Neural progenitor cell (in vitro differentiated cells): Measurements from ENCODE around the gene SAMMSON. TPM values are rescaled to one million over a fixed set of nuclear protein-coding genes. Genes with fewer than 3 reads are reported as not detected.

Experiments used
- DNase-seq: peaks from one replicate; pipeline ENCODE4 v3.0.0-alpha.2; 2016; ENCODE audit warnings: low spot score
- H2AFZ ChIP-seq: fragments of 200-600 bp; sonication (generic); replicated peaks from 2 replicates; pipeline ENCODE4 v1.6.1; 2016; ENCODE audit warnings: antibody characterized with exemption
- H3F3A ChIP-seq: fragments of 200-600 bp; sonication (generic); 2 replicates; pipeline ENCODE4 v1.6.1; 2016; ENCODE audit warnings: antibody characterized with exemption, low read depth
- H3K27ac ChIP-seq: fragments of 200-600 bp; sonication (generic); 2 replicates; pipeline ENCODE4 v1.5.1; 2016; ENCODE audit warnings: mild to moderate bottlenecking
- H3K27me3 ChIP-seq: fragments of 200-600 bp; sonication (generic); 2 replicates; pipeline ENCODE4 v1.6.1; 2016; ENCODE audit warnings: mild to moderate bottlenecking, moderate library complexity
- H3K36me3 ChIP-seq: fragments of 200-600 bp; sonication (generic); 2 replicates; pipeline ENCODE4 v1.5.1; 2016
- H3K4me1 ChIP-seq: fragments of 200-600 bp; sonication (generic); 2 replicates; pipeline ENCODE4 v1.6.1; 2016; ENCODE audit warnings: mixed run types
- H3K4me2 ChIP-seq: fragments of 200-600 bp; sonication (generic); 2 replicates; pipeline ENCODE4 v1.6.1; 2016
- H3K4me3 ChIP-seq: fragments of 200-600 bp; sonication (generic); 2 replicates; pipeline ENCODE4 v1.5.1; 2016
- H3K79me2 ChIP-seq: fragments of 200-600 bp; sonication (generic); 2 replicates; pipeline ENCODE4 v1.6.1; 2016; ENCODE audit warnings: low read depth
- H3K9ac ChIP-seq: fragments of 200-600 bp; sonication (generic); 2 replicates; pipeline ENCODE4 v1.6.1; 2016
- H3K9me3 ChIP-seq: fragments of 200-600 bp; sonication (generic); 2 replicates; pipeline ENCODE4 v1.5.1; 2016; ENCODE audit warnings: low read depth
- H4K20me1 ChIP-seq: fragments of 200-600 bp; sonication (generic); 2 replicates; pipeline ENCODE4 v1.6.1; 2016; ENCODE audit warnings: low read depth
- H3K27ac Mint-ChIP-seq: 3 replicates; pipeline ENCODE4 v1.8.0; 2021; ENCODE audit warnings: mixed read lengths
- H3K27me3 Mint-ChIP-seq: 2 replicates; pipeline ENCODE4 v1.8.0; 2022; ENCODE audit warnings: low read depth, mild to moderate bottlenecking, inconsistent platforms, moderate library complexity, mixed read lengths; ENCODE audit not compliant: insufficient read depth
- H3K36me3 Mint-ChIP-seq: 3 replicates; pipeline ENCODE4 v1.8.0; 2021; ENCODE audit warnings: mixed read lengths
- H3K4me1 Mint-ChIP-seq: 3 replicates; pipeline ENCODE4 v1.8.0; 2021; ENCODE audit warnings: mixed read lengths
- H3K4me3 Mint-ChIP-seq: 3 replicates; pipeline ENCODE4 v1.8.0; 2021; ENCODE audit warnings: mild to moderate bottlenecking, moderate library complexity, mixed read lengths
- H3K9me3 Mint-ChIP-seq: 3 replicates; pipeline ENCODE4 v1.8.0; 2020; ENCODE audit warnings: mixed read lengths
- CTCF ChIP-seq: fragments of 200-600 bp; sonication (generic); IDR thresholded peaks from 2 replicates; pipeline ENCODE4 v1.5.1; 2017; ENCODE audit warnings: antibody characterized with exemption, mild to moderate bottlenecking
- EZH2 ChIP-seq: fragments of 200-600 bp; sonication (generic); IDR thresholded peaks from 2 replicates; pipeline ENCODE4 v1.6.1; 2017; ENCODE audit warnings: antibody characterized with exemption, mild to moderate bottlenecking, moderate library complexity
- EZH2phosphoT487 ChIP-seq: fragments of 200-600 bp; sonication (generic); IDR thresholded peaks from 2 replicates; pipeline ENCODE4 v1.6.1; 2017; ENCODE audit warnings: antibody characterized with exemption
- total RNA-seq: library from RNA; depleted of rRNA; stranded (reverse); fragments of >200 nt; gene quantifications from 2 replicates; pipeline ENCODE4 v1.2.3, GENCODE V29; 2015; ENCODE audit warnings: low replicate concordance

SAMMSON gene
- total RNA-seq, 1 donor from 2014 or later, result not detected

- Histone ChIP-seq H3K27me3 (no peaks in the 10 kb centered on the region), H3F3A (peaks cover 9% of the 10 kb centered on the region), H3K4me3 (peak overlapping the region; percentile 33), H4K20me1 (no peaks in the 10 kb centered on the region), H3K36me3 (no peaks in the 10 kb centered on the region), H3K9me3 (no peaks in the 10 kb centered on the region), H3K4me1 (peaks cover 41% of the 10 kb centered on the region), H3K27ac (peak overlapping the region; percentile 83), H3K9ac (no peak overlapping the region), H3K79me2 (no peaks in the 10 kb centered on the region), H3K4me2 (peak overlapping the region; percentile 73), H2AFZ (peak overlapping the region; percentile 21)
- Mint-ChIP-seq H3K4me3 (peak overlapping the region; percentile 52), H3K4me1 (peaks cover 17% of the 10 kb centered on the region), H3K9me3 (no peaks in the 10 kb centered on the region), H3K36me3 (no peaks in the 10 kb centered on the region), H3K27me3 (no peaks in the 10 kb centered on the region), H3K27ac (peak overlapping the region; percentile 77)
- DNase-seq, result no peak
- TF ChIP-seq EZH2phosphoT487 (no peak), EZH2 (no peak), CTCF (no peak)
Observed at GRCh38 chr3:70072180-70072579, 72.6 kb downstream of the SAMMSON start.

GRCh38 chr3:70072754-70073153 lies 73.2 kb downstream of the SAMMSON start:
- H3K79me2 ChIP-seq, result no peaks in the 10 kb centered on the region
- DNase-seq, result no peak
- H3K36me3 Mint-ChIP-seq, result no peaks in the 10 kb centered on the region
- H3K4me1 ChIP-seq, result peaks cover 41% of the 10 kb centered on the region
- peaks cover 17% of the 10 kb centered on the region for H3K4me1 Mint-ChIP-seq
- H3K9me3 Mint-ChIP-seq, result no peaks in the 10 kb centered on the region
- H3K27ac Mint-ChIP-seq, result no peak overlapping the region
- H4K20me1 ChIP-seq, result no peaks in the 10 kb centered on the region
- no peak overlapping the region for H2AFZ ChIP-seq
- no peaks in the 10 kb centered on the region for H3K27me3 Mint-ChIP-seq
- no peak overlapping the region for H3K9ac ChIP-seq
- no peak overlapping the region for H3K27ac ChIP-seq
- no peaks in the 10 kb centered on the region for H3K36me3 ChIP-seq
- H3K4me3 Mint-ChIP-seq, result no peak overlapping the region
- peaks cover 9% of the 10 kb centered on the region for H3F3A ChIP-seq
- H3K4me2 ChIP-seq, result peak overlapping the region; percentile 73
- no peaks in the 10 kb centered on the region for H3K9me3 ChIP-seq
- TF ChIP-seq CTCF, result no peak
- no peak for TF ChIP-seq EZH2
- TF ChIP-seq EZH2phosphoT487, result no peak
- H3K4me3 ChIP-seq, result no peak overlapping the region
- H3K27me3 ChIP-seq, result no peaks in the 10 kb centered on the region

GRCh38 chr3:70075101-70075500 lies 75.6 kb downstream of the SAMMSON start:
- Mint-ChIP-seq H3K27me3 (no peaks in the 10 kb centered on the region), H3K4me3 (no peak overlapping the region), H3K36me3 (no peaks in the 10 kb centered on the region), H3K9me3 (peaks cover 4% of the 10 kb centered on the region), H3K4me1 (peaks cover 17% of the 10 kb centered on the region), H3K27ac (no peak overlapping the region)
- Histone ChIP-seq H3K27ac (no peak overlapping the region), H3K9ac (no peak overlapping the region), H2AFZ (no peak overlapping the region), H3F3A (peaks cover 9% of the 10 kb centered on the region), H3K36me3 (no peaks in the 10 kb centered on the region), H3K9me3 (no peaks in the 10 kb centered on the region), H3K4me1 (peaks cover 41% of the 10 kb centered on the region), H3K27me3 (no peaks in the 10 kb centered on the region), H3K4me3 (no peak overlapping the region), H3K4me2 (no peak overlapping the region), H4K20me1 (no peaks in the 10 kb centered on the region), H3K79me2 (no peaks in the 10 kb centered on the region)
- no peak for DNase-seq
- TF ChIP-seq EZH2phosphoT487 (no peak), CTCF (no peak), EZH2 (no peak)
